ENCODE measurements around the gene INTS11. TPM values are rescaled to one million over a fixed set of nuclear protein-coding genes. Genes with fewer than 3 reads are reported as not detected.

The INTS11 gene
- total and polyA plus RNA-seq, 2 experiments from 2014 or later, result 75.8 to 124 TPM

DNA sequence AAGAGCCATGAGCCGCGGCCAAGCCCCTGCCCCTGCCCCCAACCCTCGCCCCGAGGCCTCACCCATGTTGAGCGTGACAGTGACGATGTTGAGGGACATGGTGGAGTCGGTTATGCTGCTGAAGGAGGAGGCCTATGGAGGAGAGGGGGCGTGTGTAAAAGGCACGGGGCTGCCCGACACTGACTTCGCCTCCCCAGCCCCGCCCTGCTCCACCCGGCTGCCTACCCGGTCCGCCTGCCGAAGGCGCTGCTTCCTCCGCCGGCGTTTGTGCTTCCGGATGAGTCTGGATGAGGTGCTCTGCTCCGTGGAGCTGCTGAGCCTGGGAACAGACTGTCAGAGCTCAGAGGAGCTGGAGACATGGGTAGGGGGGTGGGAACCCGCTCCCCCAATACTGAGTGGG is 15.7 kb upstream of the INTS11 start:
- Histone ChIP-seq H3K4me1 (ENCODE audit: low read depth) (no peaks in the 10 kb centered on the region), H3K27me3 (no peaks in the 10 kb centered on the region), H3K36me3 (peaks cover 2% of the 10 kb centered on the region), H3K27ac (no peak overlapping the region), H3K9me3 (ENCODE audit: low read depth) (no peaks in the 10 kb centered on the region), H3K4me3 (no peak overlapping the region)
- TF ChIP-seq, protein P1, sequence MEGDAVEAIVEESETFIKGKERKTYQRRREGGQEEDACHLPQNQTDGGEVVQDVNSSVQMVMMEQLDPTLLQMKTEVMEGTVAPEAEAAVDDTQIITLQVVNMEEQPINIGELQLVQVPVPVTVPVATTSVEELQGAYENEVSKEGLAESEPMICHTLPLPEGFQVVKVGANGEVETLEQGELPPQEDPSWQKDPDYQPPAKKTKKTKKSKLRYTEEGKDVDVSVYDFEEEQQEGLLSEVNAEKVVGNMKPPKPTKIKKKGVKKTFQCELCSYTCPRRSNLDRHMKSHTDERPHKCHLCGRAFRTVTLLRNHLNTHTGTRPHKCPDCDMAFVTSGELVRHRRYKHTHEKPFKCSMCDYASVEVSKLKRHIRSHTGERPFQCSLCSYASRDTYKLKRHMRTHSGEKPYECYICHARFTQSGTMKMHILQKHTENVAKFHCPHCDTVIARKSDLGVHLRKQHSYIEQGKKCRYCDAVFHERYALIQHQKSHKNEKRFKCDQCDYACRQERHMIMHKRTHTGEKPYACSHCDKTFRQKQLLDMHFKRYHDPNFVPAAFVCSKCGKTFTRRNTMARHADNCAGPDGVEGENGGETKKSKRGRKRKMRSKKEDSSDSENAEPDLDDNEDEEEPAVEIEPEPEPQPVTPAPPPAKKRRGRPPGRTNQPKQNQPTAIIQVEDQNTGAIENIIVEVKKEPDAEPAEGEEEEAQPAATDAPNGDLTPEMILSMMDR (IDR thresholded peaks at IDR 0.05; ENCODE audit: low read depth, low read length), result no peak
- no peak for DNase-seq (ENCODE audit: low read depth in 1 of 2, low spot score in 1 of 2)

DNA sequence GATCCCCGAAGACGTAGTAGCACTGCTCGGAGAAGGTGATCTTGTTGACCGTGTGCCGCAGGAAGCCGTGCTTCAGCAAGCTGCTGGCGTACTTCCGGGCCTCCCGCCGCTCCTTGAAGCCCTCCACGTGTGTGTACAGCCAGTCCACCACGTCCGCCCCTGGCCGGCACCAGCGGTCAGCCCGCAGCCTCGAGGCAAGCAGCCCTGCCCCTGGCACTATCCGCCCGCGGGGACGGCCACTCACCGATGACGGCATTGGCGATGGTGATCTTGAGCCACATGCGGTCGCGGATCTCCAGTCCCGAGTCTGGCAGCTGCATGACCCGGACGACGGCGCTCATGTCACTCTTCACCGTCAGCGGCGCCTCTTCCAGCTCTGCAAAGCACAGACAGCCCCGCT is 13.8 kb upstream of the INTS11 start:
- Histone ChIP-seq H3K36me3 (peaks cover 2% of the 10 kb centered on the region), H3K9me3 (ENCODE audit: low read depth) (no peaks in the 10 kb centered on the region), H3K27me3 (no peaks in the 10 kb centered on the region), H3K4me3 (no peak overlapping the region), H3K4me1 (ENCODE audit: low read depth) (no peaks in the 10 kb centered on the region), H3K27ac (no peak overlapping the region)
- no peak for DNase-seq (ENCODE audit: low read depth in 1 of 2, low spot score in 1 of 2)
- TF ChIP-seq, protein P1 (IDR thresholded peaks at IDR 0.05; ENCODE audit: low read depth, low read length), result no peak

DNA sequence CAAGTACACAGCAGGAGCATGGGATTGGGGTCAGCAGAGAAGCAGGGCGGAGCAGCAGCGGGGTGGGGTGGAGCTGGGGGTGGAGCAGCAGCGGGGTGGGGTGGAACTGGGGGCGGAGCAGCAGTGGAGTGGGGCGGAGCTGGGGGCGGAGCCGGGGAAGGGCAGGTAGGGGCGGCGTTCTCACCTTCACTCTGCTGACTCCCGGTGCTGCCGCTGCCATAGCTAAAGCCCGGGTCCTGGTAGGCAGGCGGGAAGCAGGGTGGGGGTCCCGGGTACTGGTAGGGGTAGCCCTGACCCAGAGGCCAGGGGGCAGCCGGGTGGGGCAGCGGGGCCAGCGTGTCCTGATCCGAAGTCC is 13.3 kb upstream of the INTS11 start:
- Histone ChIP-seq H3K9me3 (ENCODE audit: low read depth) (no peaks in the 10 kb centered on the region), H3K36me3 (peaks cover 2% of the 10 kb centered on the region), H3K27me3 (no peaks in the 10 kb centered on the region), H3K4me3 (no peak overlapping the region), H3K4me1 (ENCODE audit: low read depth) (no peaks in the 10 kb centered on the region), H3K27ac (no peak overlapping the region)
- DNase-seq (ENCODE audit: low read depth in 1 of 2, low spot score in 1 of 2), result no peak
- TF ChIP-seq, protein P1 (IDR thresholded peaks at IDR 0.05; ENCODE audit: low read depth, low read length), result no peak

DNA sequence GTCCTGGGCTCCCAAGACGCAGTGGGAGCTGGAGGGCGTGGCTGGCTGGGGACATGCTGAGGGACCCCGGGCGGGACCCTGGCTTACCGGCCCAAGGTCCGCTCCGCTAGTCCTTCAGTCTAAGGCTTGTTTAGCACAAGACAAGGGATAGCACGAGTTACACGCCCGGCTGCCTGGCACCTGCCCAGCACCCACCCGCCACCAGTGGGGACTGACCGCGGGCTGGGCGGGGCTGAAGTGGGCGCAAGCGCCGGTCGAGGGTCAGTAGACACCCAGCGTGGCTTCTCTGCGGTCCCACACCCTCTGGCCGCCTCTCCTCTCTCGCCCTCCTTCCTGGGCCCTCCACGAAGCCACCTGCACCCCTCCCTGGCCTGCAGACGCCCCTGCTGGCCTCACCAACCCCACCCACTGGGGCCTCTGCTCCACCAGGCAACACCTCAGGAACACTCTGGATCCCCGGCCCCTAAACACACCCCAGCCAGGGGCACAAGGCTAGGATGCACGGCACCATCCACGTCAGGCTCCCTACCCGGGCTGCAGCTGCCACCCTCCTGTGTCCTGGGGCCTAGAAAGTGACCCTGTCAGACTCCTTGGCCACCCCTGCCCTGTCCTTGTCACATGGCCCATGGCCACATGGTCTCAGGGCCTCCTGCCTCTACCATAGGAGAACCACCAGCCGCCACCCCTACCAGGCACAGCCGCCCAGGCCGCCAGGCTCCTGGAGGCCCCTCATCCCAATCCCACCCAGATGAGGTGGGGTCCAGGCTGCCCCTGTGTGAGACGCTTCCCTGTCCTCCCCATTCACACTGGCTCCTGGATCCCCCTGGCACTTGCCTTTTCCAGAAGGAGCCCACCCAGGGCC is 12.7 kb upstream of the INTS11 start:
- peaks cover 2% of the 10 kb centered on the region for H3K36me3 ChIP-seq
- TF ChIP-seq, protein P1 (IDR thresholded peaks at IDR 0.05; ENCODE audit: low read depth, low read length), result no peak
- H3K4me3 ChIP-seq, result no peak overlapping the region
- H3K9me3 ChIP-seq (ENCODE audit: low read depth), result no peaks in the 10 kb centered on the region
- no peak overlapping the region for H3K27ac ChIP-seq
- no peak for DNase-seq (ENCODE audit: low read depth in 1 of 2, low spot score in 1 of 2)
- no peaks in the 10 kb centered on the region for H3K4me1 ChIP-seq (ENCODE audit: low read depth)
- no peaks in the 10 kb centered on the region for H3K27me3 ChIP-seq

DNA sequence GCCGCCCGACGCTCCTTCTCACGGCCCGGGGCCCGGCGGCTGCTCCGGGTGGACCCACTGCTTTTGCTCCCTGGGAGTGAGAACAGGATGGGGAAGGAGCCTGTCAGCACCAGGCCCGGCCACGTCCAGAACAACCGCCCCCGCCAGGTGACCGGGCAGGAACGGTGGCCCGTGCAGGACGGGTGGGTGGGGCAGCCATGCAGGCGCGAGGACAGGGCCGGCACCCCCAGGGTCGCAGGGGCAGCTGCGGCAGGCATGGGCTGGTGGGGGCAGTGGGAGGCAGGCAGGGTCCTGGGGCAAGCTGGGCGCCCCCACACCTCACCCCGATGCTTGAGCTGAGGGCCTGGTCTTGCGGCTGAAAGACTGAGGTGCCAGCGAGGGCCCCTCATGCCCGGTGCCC is 12.0 kb upstream of the INTS11 start:
- no peak for DNase-seq (ENCODE audit: low read depth in 1 of 2, low spot score in 1 of 2)
- Histone ChIP-seq H3K4me1 (ENCODE audit: low read depth) (no peaks in the 10 kb centered on the region), H3K27ac (no peak overlapping the region), H3K9me3 (ENCODE audit: low read depth) (no peaks in the 10 kb centered on the region), H3K27me3 (no peaks in the 10 kb centered on the region), H3K4me3 (no peak overlapping the region), H3K36me3 (peaks cover 2% of the 10 kb centered on the region)
- TF ChIP-seq, protein P1 (IDR thresholded peaks at IDR 0.05; ENCODE audit: low read depth, low read length), result no peak

Data from cardiac muscle cell (in vitro differentiated cells and primary cell).